HG03442 (cell line): ENCODE data around the gene CAPRIN1.

Source experiments
- ATAC-seq: cut with Tn5 transposase; IDR thresholded peaks from one replicate; pipeline ENCODE4 v1.9.1; 2021; ENCODE audit warnings: mild to moderate bottlenecking, moderate library complexity; ENCODE audit not compliant: unreplicated experiment

Gene CAPRIN1

GRCh38 chr11:34051349-34052035 is at the start of gene CAPRIN1:
Gene CAPRIN1, plus strand, starts transcription at chr11:34051731. Its CDS starts 690 bp downstream, at chr11:34052421.
- ATAC-seq: peak; percentile 64

- no peak for ATAC-seq
These were observed 49.1 kb upstream of the CAPRIN1 start for GRCh38 chr11:34002420-34002819.

GRCh38 chr11:34004236-34004635 is 47.3 kb upstream of the CAPRIN1 start:
- no peak for ATAC-seq

- ATAC-seq: no peak
These were observed 44.7 kb upstream of the CAPRIN1 start for GRCh38 chr11:34006876-34007275.

GRCh38 chr11:34012734-34013133 is 38.8 kb upstream of the CAPRIN1 start:
- ATAC-seq: no peak

- ATAC-seq: no peak
These were observed 37.5 kb upstream of the CAPRIN1 start for GRCh38 chr11:34013898-34014571.

GRCh38 chr11:34021977-34022735 is 29.4 kb upstream of the CAPRIN1 start:
- ATAC-seq: no peak

GRCh38 chr11:34026432-34026831 is 25.1 kb upstream of the CAPRIN1 start:
- ATAC-seq: no peak

GRCh38 chr11:34027516-34028408 is 23.8 kb upstream of the CAPRIN1 start:
- ATAC-seq: no peak

GRCh38 chr11:34028425-34028824 is 23.1 kb upstream of the CAPRIN1 start:
- no peak for ATAC-seq

GRCh38 chr11:34029176-34029575 is 22.4 kb upstream of the CAPRIN1 start:
- no peak for ATAC-seq

GRCh38 chr11:34030382-34030781 is 21.1 kb upstream of the CAPRIN1 start:
- ATAC-seq: no peak

- ATAC-seq: no peak
These were observed 18.1 kb upstream of the CAPRIN1 start for GRCh38 chr11:34033399-34033798.

- no peak for ATAC-seq
These were observed 17.5 kb upstream of the CAPRIN1 start for GRCh38 chr11:34034053-34034452.

- no peak for ATAC-seq
These were observed 15.1 kb upstream of the CAPRIN1 start for GRCh38 chr11:34036456-34036855.

GRCh38 chr11:34037016-34037415 is 14.5 kb upstream of the CAPRIN1 start:
- ATAC-seq: no peak

GRCh38 chr11:34040571-34040970 is 11.0 kb upstream of the CAPRIN1 start:
- ATAC-seq: no peak

GRCh38 chr11:34044664-34045485 is 6.7 kb upstream of the CAPRIN1 start:
- no peak for ATAC-seq

GRCh38 chr11:34049028-34049427 is 2.5 kb upstream of the CAPRIN1 start:
- no peak for ATAC-seq
